AG09309 (cell line): Measurements from ENCODE around the gene FNTB.
"Not testable (repeated sequence)": the region's sequence is repeated elsewhere in the genome, so short reads cannot be mapped to it uniquely, and the experiment has no call there.

Source experiments
- DNase-seq: peaks from one replicate; pipeline ENCODE4 v3.0.0-alpha.2; 2010; ENCODE audit warnings: low read depth
- H3K4me3 ChIP-seq: 2 replicates; pipeline ENCODE4 v1.5.1; 2011; ENCODE audit warnings: mild to moderate bottlenecking, low read depth, low read length, moderate library complexity; ENCODE audit not compliant: control insufficient read depth
- CTCF ChIP-seq: IDR thresholded peaks from 2 replicates; pipeline ENCODE4 v1.5.1; 2011; ENCODE audit warnings: mild to moderate bottlenecking, low read depth, low read length, inconsistent platforms; ENCODE audit not compliant: insufficient read depth, control insufficient read depth; ENCODE audit errors: missing control alignments

FNTB gene

GRCh38 chr14:65019944-65020566 lies 33.4 kb downstream of the FNTB start:
- no peak overlapping the region for H3K4me3 ChIP-seq
- DNase-seq, result peak; percentile 72
- peak; percentile 75 for TF ChIP-seq CTCF

- TF ChIP-seq CTCF, result no peak
- no peak for DNase-seq
- H3K4me3 ChIP-seq, result no peak overlapping the region
Observed at GRCh38 chr14:65024957-65025356, 38.3 kb downstream of the FNTB start.

- no peak for DNase-seq
- no peak for TF ChIP-seq CTCF
- no peak overlapping the region for H3K4me3 ChIP-seq
Observed at GRCh38 chr14:65025818-65026217, 39.1 kb downstream of the FNTB start.

GRCh38 chr14:65026526-65026925 lies 39.8 kb downstream of the FNTB start:
- no peak for TF ChIP-seq CTCF
- DNase-seq, result no peak
- H3K4me3 ChIP-seq, result no peak overlapping the region

GRCh38 chr14:65027127-65027799 lies 40.6 kb downstream of the FNTB start:
- TF ChIP-seq CTCF, result no peak
- H3K4me3 ChIP-seq, result no peak overlapping the region
- no peak for DNase-seq

- TF ChIP-seq CTCF, result no peak
- no peak overlapping the region for H3K4me3 ChIP-seq
- no peak for DNase-seq
Observed at GRCh38 chr14:65028937-65029336, 42.2 kb downstream of the FNTB start.

- DNase-seq, H3K4me3 ChIP-seq: not testable (repeated sequence)
Observed at GRCh38 chr14:65031321-65031720, 44.6 kb downstream of the FNTB start.
